GM23248 (cell line): ENCODE measurements around the gene DCDC1. TPM values are rescaled to one million over a fixed set of nuclear protein-coding genes. Genes with fewer than 3 reads are reported as not detected.

Source experiments
- DNase-seq: peaks from one replicate; pipeline ENCODE4 v3.0.0-alpha.2; 2015
- H2AFZ ChIP-seq: fragments of 200-600 bp; sonication (generic); 2 replicates; pipeline ENCODE4 v1.6.1; 2016; ENCODE audit warnings: antibody characterized with exemption
- H3F3A ChIP-seq: fragments of 200-600 bp; sonication (generic); 2 replicates; pipeline ENCODE4 v1.6.1; 2016; ENCODE audit warnings: mild to moderate bottlenecking, antibody characterized with exemption, mixed run types; ENCODE audit not compliant: insufficient read depth
- H3K27ac ChIP-seq: fragments of 200-600 bp; sonication (generic); 2 replicates; pipeline ENCODE4 v1.5.1; 2016; ENCODE audit warnings: mild to moderate bottlenecking
- H3K27me3 ChIP-seq: fragments of 200-600 bp; sonication (generic); replicated peaks from 2 replicates; pipeline ENCODE4 v1.6.1; 2016; ENCODE audit warnings: mild to moderate bottlenecking; ENCODE audit not compliant: insufficient read depth
- H3K36me3 ChIP-seq: fragments of 200-600 bp; sonication (generic); 2 replicates; pipeline ENCODE4 v1.6.1; 2016; ENCODE audit warnings: low read depth, mild to moderate bottlenecking
- H3K4me1 ChIP-seq: fragments of 200-600 bp; sonication (generic); 2 replicates; pipeline ENCODE4 v1.6.1; 2016; ENCODE audit warnings: mild to moderate bottlenecking; ENCODE audit not compliant: insufficient read depth
- H3K4me2 ChIP-seq: fragments of 200-600 bp; sonication (generic); one replicate; pipeline ENCODE4 v1.6.1; 2016; ENCODE audit warnings: mild to moderate bottlenecking; ENCODE audit not compliant: unreplicated experiment
- H3K4me3 ChIP-seq: fragments of 200-600 bp; sonication (generic); 2 replicates; pipeline ENCODE4 v1.5.1; 2016; ENCODE audit warnings: mild to moderate bottlenecking
- H3K79me2 ChIP-seq: fragments of 200-600 bp; sonication (generic); 2 replicates; pipeline ENCODE4 v1.6.1; 2016; ENCODE audit warnings: mild to moderate bottlenecking; ENCODE audit not compliant: insufficient read depth
- H3K9ac ChIP-seq: fragments of 200-600 bp; sonication (generic); 2 replicates; pipeline ENCODE4 v1.6.1; 2016; ENCODE audit warnings: mild to moderate bottlenecking
- H3K9me2 ChIP-seq: fragments of 200-600 bp; sonication (generic); 2 replicates; pipeline ENCODE4 v1.6.1; 2016; ENCODE audit warnings: mixed run types, mild to moderate bottlenecking, moderate library complexity; ENCODE audit not compliant: insufficient read depth
- H3K9me3 ChIP-seq: fragments of 200-600 bp; sonication (generic); one replicate; pipeline ENCODE4 v1.6.1; 2017; ENCODE audit warnings: low read depth
- H4K20me1 ChIP-seq: fragments of 200-600 bp; sonication (generic); 2 replicates; pipeline ENCODE4 v1.6.0; 2016; ENCODE audit not compliant: insufficient read depth
- EZH2 ChIP-seq: fragments of 200-600 bp; sonication (generic); IDR thresholded peaks from 2 replicates; pipeline ENCODE4 v1.6.1; 2018; ENCODE audit warnings: antibody characterized with exemption, mild to moderate bottlenecking; ENCODE audit not compliant: insufficient read depth, poor library complexity, severe bottlenecking
- EZH2phosphoT487 ChIP-seq: fragments of 200-600 bp; sonication (generic); IDR thresholded peaks from 2 replicates; pipeline ENCODE4 v1.6.1; 2018; ENCODE audit warnings: antibody characterized with exemption, moderate library complexity, mild to moderate bottlenecking, low read depth; ENCODE audit not compliant: insufficient read depth
- WGBS, 2 experiments: methylation state at CpG; one replicate each; pipeline ENCODE4 v1.1.6; 2015 to 2017; ENCODE audit warnings: low lambda C conversion rate in 2 of 2, low coverage in 1 of 2; ENCODE audit errors: missing lambda C conversion rate in 2 of 2; 5-methylcytosine and 5-hydroxymethylcytosine counted together
- in situ Hi-C: fragments of 300-500 bp; cut with MboI; formaldehyde crosslinking; loops from 2 replicates; pipeline ENCODE4 v1.15.0; 2020
- polyA plus RNA-seq: library from polyadenylated mRNA; unstranded; fragments of >200 nt; fragmentation: Nextera tagmentation; extraction: Ambion mirVana; gene quantifications from 2 replicates; pipeline ENCODE4 v1.2.1, GENCODE V29; 2016
- total RNA-seq: library from RNA; depleted of rRNA; stranded (reverse); fragments of >200 nt; shearing (Covaris generic); gene quantifications from 2 replicates; pipeline ENCODE4 v1.2.3, GENCODE V29; 2014

The DCDC1 gene
- total and polyA plus RNA-seq, 2 experiments from 2014 or later = not detected

DNA sequence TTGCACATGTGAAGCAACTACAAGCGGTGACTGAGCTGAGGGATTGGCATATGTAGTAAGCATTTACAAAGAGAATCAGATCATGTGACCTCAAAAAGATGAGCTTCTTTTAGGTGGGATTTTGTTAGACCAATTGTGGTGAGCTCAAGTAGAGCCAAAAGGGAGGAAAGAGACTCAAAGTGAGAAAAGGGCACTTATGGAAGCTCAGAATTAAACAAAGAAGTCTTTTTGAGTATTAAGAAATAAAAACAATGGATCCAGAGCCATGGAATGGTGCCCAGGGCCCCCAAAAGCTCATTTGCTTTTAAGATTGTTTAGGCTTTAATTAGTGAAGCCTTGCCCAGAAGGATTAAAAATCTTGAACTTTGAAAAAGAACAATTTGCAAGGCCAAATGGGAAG lies 536.7 kb downstream of the DCDC1 start:
- Histone ChIP-seq H2AFZ (no peak overlapping the region), H4K20me1 (no peaks in the 10 kb centered on the region), H3K4me3 (no peak overlapping the region), H3K27me3 (no peaks in the 10 kb centered on the region), H3K79me2 (no peaks in the 10 kb centered on the region), H3K27ac (no peak overlapping the region), H3F3A (no peaks in the 10 kb centered on the region), H3K36me3 (no peaks in the 10 kb centered on the region), H3K9me3 (no peaks in the 10 kb centered on the region), H3K4me1 (no peaks in the 10 kb centered on the region), H3K9ac (no peak overlapping the region), H3K9me2 (no peaks in the 10 kb centered on the region), H3K4me2 (no peak overlapping the region)
- in situ Hi-C loops = no loop called here
- no peak for DNase-seq
- no peak for TF ChIP-seq EZH2phosphoT487
- TF ChIP-seq EZH2 = no peak
- WGBS, 2 experiments = 15 to 34% methylated on average over 1 of the region's 1 CpG

DNA sequence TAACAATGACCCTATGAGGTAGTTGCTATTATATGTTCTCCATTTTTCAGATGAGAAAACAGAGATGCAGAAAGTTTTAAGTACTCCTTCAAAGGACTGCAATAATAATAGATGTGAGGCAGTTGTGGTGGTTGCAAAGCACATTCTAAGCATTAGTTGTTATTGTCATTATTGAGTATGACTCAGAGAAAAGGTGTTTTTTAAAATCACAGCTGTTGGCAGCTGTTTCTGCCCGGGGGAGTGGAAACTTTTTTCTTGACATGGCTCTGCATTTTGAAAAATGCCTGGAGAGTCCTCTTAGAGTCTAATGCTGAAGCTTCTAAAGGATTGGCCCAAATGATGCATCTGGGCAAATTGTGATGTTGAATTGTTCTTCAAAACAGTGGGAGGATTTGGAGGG lies 538.9 kb downstream of the DCDC1 start:
- Histone ChIP-seq H4K20me1 (no peaks in the 10 kb centered on the region), H3K4me1 (no peaks in the 10 kb centered on the region), H3K36me3 (no peaks in the 10 kb centered on the region), H3K79me2 (no peaks in the 10 kb centered on the region), H2AFZ (no peak overlapping the region), H3F3A (no peaks in the 10 kb centered on the region), H3K9ac (no peak overlapping the region), H3K9me3 (no peaks in the 10 kb centered on the region), H3K27ac (no peak overlapping the region), H3K4me3 (no peak overlapping the region), H3K27me3 (no peaks in the 10 kb centered on the region), H3K4me2 (no peak overlapping the region), H3K9me2 (no peaks in the 10 kb centered on the region)
- in situ Hi-C loops = no loop called here
- TF ChIP-seq EZH2phosphoT487 (no peak), EZH2 (no peak)
- no peak for DNase-seq
- 0% methylated on average over 1 of the region's 1 CpG for WGBS, 2 experiments

- H3K36me3 ChIP-seq = no peaks in the 10 kb centered on the region
- H3K79me2 ChIP-seq = no peaks in the 10 kb centered on the region
- H3K4me1 ChIP-seq = no peaks in the 10 kb centered on the region
- 16 to 25% methylated on average over 4 of the region's 4 CpGs for WGBS, 2 experiments
- TF ChIP-seq EZH2phosphoT487 = no peak
- no peak for TF ChIP-seq EZH2
- H3K27ac ChIP-seq = no peak overlapping the region
- H3K4me2 ChIP-seq = no peak overlapping the region
- H3K9me3 ChIP-seq = no peaks in the 10 kb centered on the region
- H4K20me1 ChIP-seq = no peaks in the 10 kb centered on the region
- H3F3A ChIP-seq = no peaks in the 10 kb centered on the region
- H3K9me2 ChIP-seq = no peaks in the 10 kb centered on the region
- H3K27me3 ChIP-seq = no peaks in the 10 kb centered on the region
- in situ Hi-C loops = no loop called here
- no peak overlapping the region for H3K9ac ChIP-seq
- H2AFZ ChIP-seq = no peak overlapping the region
- no peak overlapping the region for H3K4me3 ChIP-seq
- DNase-seq = no peak
Observed at GRCh38 chr11:30826911-30827310, 542.6 kb downstream of the DCDC1 start.

DNA sequence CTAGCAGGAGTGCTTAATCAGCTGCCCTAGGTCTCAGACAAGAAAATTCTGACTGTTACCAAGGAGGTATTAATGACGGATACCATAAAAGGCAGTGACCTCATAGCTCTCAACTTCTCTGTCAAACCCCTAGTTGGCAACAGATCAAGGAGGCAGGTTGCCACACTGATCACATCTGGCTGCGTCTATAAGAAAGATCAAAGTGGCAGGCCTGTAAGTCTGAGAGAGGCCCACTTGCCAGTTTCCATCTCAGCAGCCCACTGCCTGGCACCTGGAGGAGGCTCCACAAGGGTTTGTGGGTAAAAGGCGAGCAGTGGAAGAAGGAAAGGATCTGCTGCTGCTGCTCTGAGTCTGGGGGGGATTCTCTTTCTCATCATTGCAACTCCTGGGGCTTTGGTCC lies 543.8 kb downstream of the DCDC1 start:
- Histone ChIP-seq H3K4me3 (no peak overlapping the region), H3K9me2 (no peaks in the 10 kb centered on the region), H4K20me1 (no peaks in the 10 kb centered on the region), H3F3A (no peaks in the 10 kb centered on the region), H3K27me3 (no peaks in the 10 kb centered on the region), H2AFZ (no peak overlapping the region), H3K9ac (no peak overlapping the region), H3K36me3 (no peaks in the 10 kb centered on the region), H3K9me3 (no peaks in the 10 kb centered on the region), H3K4me1 (no peaks in the 10 kb centered on the region), H3K79me2 (no peaks in the 10 kb centered on the region), H3K27ac (no peak overlapping the region), H3K4me2 (no peak overlapping the region)
- WGBS, 2 experiments = 36 to 49% methylated on average over 3 of the region's 3 CpGs
- TF ChIP-seq EZH2 (no peak), EZH2phosphoT487 (no peak)
- in situ Hi-C loops = no loop called here
- DNase-seq = no peak

- no peak overlapping the region for H3K4me3 ChIP-seq
- H3K27me3 ChIP-seq = no peaks in the 10 kb centered on the region
- no peak for DNase-seq
- no peak overlapping the region for H2AFZ ChIP-seq
- no peaks in the 10 kb centered on the region for H3K9me3 ChIP-seq
- no peaks in the 10 kb centered on the region for H3F3A ChIP-seq
- H3K4me2 ChIP-seq = no peak overlapping the region
- no peaks in the 10 kb centered on the region for H3K36me3 ChIP-seq
- WGBS, 2 experiments = 9 to 12% methylated on average over 1 of the region's 1 CpG
- in situ Hi-C loops = no loop called here
- no peak overlapping the region for H3K9ac ChIP-seq
- H3K9me2 ChIP-seq = no peaks in the 10 kb centered on the region
- no peak overlapping the region for H3K27ac ChIP-seq
- no peaks in the 10 kb centered on the region for H4K20me1 ChIP-seq
- H3K4me1 ChIP-seq = no peaks in the 10 kb centered on the region
- H3K79me2 ChIP-seq = no peaks in the 10 kb centered on the region
- TF ChIP-seq EZH2phosphoT487 (no peak), EZH2 (no peak)
Observed at GRCh38 chr11:30823119-30823518, 546.4 kb downstream of the DCDC1 start.
